GM18520 (cell line): ENCODE measurements around the gene NTHL1.

Experiments
- ATAC-seq: cut with Tn5 transposase; IDR thresholded peaks from one replicate; pipeline ENCODE4 v1.9.1; 2021; ENCODE audit not compliant: unreplicated experiment

Gene NTHL1

DNA sequence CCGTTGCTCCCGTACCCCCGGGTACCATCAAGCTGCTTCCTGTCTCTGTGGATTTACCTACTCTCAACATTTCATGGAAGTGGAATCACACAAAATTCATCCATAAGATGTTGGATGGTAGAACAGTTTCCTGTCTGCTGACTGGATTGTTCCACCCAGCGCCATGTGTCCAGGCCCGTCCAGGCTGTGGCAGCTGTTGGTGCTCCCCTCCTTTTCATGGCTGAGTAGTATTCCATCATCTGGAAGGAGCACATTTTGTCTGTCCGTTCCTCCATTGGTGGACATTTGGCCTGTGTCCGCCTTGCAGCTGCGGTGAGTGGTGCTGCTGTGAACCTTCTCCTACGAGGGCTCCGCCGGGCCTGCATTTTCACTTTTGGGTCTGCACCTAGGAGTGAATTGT lies 18.5 kb upstream of the NTHL1 start:
- no peak for ATAC-seq

DNA sequence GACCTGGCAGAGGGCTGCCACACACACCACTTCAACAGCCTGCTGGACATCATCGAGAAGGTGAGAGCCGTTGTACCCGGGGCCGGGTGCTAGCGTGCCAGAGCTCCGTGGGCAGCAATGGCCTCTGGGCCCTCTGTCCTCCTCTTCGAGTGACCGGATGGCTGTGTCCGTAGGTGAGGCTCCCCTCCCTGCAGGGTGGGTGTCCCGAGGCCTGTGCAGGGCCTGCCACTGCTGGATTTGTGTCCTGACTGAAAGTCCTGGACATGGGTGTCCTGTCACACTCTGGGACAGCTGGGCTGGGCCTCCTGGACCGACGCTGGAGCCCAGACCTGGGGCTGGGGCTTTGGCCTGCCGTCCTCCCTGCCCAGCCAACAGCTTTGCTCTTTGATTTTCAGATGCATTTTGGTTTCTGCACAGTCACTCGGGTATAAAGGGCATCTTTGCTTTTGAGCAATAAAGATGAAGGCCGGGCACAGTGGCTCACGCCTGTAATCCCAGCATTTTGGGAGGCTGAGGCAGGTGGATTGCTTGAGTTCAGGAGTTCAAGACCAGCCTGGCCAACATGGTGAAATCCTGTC lies 16.8 kb upstream of the NTHL1 start:
- ATAC-seq: no peak

DNA sequence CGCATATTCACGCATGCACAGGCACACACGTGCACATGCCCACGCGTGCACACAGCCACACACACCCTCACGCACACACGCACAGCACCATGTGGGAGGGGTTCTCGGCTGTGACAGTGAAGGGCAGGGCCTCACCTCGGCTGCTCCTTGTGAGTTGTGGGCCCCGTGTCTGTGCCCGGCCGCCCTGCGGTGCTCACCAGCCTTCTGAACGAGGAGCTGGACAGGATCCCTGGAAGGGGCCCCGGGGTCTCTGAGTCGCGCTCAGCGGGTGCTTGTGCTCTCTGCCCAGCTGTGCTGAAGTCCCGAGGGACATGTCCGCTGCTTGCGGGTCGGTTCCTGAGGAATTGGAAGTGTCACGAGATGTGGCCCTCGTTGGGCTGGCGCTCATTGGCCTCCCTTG lies 16.2 kb upstream of the NTHL1 start:
- ATAC-seq: no peak

DNA sequence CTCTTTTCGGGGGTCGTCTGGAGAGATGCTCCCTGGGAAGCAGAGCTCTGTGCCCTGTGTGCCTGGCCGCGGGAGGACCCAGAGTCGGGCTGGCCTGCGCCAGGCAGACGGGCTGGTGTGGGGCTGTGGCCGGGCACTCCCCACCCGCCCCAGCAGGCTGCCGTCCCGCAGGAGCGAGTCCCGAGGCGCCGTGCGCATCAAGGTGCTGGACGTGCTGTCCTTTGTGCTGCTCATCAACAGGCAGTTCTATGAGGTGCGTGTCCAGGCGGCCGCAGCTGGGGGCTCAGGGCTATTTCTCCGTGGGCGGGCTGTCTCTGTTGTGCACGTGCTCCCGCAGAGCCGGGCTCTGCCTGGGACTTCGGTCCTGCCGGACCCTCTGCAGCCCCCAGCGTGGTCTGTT lies 15.2 kb upstream of the NTHL1 start:
- ATAC-seq: no peak

DNA sequence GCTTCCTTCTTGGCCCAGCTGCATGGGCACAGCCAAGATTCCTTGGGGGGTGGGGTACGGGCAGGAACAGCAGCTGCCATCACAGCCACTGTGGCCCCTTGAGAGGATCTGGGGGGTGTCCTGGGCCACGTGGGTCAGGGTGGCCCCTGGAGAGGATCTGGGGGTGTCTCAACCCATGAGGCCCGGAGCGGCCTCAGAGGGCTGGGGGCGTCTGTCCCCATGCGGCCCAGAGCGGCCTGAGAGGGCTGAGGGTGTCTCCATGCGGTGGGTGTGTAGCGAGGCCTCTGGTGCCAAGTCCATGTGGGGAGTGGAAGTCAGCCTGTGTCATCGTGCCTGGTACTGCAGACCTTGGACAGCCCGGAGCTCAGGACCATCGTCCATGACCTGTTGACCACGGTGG lies 13.9 kb upstream of the NTHL1 start:
- ATAC-seq: no peak

DNA sequence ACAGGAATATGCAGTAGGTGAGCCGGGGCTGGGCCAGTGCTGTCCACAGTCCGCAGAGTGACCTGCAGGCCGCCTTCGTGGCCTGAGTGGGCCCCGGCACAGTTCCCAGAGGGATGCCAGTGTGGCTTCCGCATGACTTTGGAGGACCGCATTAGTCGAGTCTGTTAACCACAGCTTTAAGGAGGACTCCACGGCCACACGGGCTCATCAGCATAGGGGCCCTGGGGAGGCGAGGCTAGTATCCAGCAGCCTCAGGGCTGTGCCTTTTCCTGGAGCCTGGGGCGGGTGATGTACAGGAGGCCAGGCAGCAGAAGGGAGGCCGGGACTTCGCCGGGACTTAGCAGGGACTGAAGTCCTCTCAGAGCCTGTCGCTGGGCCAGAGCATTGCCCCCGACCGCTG lies 13.4 kb upstream of the NTHL1 start:
- no peak for ATAC-seq

DNA sequence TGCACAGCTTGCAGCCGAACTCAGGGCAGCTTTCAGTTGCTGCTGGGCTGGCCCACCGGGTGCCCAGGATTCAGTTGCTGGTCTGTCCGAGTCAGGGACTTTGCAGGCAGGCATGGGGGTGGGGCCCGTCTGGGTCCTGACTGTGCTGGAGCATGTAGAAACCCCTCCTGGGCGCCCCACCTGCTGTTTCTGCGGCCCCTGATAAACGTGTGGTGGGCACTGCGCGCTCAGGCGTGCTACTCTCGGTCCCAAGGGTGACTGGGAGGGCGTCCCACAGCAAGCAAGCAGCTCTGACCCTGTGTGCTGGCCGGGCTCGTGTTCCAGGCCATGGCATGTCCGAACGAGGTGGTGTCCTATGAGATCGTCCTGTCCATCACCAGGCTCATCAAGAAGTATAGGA lies 12.7 kb upstream of the NTHL1 start:
- no peak for ATAC-seq

DNA sequence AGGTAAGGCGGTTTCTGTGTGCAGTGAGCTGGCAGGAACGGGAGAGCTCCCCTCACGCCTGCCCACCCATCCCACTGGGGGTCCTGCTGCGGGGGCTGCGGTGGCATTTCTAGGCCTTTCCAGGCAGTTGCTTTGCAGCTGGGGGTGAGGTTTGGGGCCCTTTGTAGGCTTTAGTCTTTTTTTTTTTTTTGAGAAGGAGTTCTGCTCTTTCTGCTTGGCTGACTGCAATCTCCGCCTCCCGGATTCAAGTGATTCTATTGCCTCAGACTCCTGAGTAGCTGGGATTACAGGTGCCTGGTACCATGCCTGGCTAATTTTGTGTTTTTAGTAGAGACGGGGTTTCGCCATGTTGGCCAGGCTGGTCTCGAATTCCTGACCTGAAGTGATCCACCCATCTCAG lies 11.2 kb upstream of the NTHL1 start:
- no peak for ATAC-seq

DNA sequence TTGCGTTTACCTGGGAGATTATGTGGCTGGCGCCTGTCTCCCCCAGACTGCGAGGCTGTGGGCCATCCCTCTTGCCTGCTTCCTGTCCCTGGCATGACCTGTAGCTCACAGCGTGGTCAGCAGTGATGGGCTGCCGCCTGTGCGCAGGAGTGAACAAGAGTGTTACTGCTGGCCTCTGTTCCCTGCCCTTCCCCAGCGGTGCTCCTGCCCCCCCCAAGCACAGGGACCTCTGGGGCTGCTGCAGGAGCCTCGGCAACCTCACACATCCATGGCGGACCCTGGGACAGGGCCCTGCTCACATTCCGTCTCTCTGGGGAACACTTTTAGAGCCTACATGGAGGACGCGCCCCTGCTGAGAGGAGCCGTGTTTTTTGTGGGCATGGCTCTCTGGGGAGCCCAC lies 10.8 kb upstream of the NTHL1 start:
- ATAC-seq: no peak

DNA sequence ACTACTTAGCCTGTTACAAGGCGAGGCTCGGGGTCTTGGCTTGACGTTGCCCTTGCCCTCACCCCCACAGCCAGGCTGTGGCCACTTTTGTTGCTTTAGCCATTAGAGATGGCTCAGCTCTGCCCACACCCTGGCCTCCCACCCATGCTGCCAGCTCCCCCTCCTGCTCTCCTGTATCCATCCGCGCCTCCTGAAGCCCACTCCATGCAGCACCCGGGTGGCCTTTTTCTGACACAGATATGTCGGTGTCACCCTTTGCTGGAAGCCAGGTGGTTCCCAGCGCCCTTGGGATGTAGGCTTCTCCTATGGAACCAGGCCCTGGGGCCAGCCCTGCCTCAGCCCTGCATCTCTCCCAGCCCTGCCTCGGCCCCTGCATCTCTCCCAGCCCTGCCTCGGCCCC lies 9.8 kb upstream of the NTHL1 start:
- no peak for ATAC-seq

DNA sequence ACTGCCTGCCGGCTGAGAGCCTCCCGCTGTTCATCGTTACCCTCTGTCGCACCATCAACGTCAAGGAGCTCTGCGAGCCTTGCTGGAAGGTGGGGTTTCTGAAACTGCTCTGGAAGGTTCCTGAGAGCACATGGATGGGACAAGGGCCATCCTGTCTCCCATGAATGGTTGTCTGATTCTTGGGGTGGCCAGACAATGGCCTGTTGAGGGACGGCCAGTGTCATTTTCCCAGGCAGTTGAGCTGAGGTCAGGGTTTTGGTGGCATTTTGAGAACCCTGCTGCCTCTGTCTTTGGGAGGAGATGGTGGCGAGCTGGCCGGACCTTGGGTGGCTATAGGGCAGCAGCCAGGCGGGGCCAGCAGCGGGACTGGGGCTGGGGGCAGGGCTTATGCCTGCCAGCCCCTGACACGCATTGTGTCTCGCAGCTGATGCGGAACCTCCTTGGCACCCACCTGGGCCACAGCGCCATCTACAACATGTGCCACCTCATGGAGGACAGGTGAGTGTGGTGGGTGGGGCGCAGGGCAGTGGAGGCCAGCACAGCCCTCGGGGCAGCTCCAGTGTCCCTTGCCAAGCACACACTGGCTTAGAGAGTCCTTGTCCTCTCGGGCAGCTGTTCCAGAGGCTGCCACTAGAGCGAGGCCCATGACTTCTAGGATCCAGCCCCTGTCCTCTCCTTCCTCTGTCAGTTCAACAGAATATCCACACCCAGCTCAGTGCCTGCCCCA lies 9.2 kb upstream of the NTHL1 start:
- no peak for ATAC-seq

DNA sequence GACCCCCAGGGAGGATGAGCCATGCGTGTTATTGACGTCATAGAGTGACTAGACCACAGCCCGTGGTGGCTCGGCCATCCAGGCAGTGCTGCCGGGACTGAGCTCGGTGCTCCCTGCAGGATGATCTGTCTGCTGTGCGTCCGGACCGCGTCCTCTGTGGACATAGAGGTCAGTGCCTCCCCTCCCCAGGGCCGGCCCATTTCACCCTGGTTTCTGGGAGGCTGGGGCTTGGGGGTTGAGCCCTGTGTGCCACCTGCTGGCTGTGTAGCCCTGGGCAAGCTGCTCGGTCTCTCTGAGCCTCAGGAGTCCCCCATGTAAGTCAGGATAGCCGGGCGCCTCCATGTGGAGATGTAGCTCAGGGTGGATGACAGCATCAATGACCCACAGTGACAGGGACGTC lies 8.4 kb upstream of the NTHL1 start:
- ATAC-seq: no peak

DNA sequence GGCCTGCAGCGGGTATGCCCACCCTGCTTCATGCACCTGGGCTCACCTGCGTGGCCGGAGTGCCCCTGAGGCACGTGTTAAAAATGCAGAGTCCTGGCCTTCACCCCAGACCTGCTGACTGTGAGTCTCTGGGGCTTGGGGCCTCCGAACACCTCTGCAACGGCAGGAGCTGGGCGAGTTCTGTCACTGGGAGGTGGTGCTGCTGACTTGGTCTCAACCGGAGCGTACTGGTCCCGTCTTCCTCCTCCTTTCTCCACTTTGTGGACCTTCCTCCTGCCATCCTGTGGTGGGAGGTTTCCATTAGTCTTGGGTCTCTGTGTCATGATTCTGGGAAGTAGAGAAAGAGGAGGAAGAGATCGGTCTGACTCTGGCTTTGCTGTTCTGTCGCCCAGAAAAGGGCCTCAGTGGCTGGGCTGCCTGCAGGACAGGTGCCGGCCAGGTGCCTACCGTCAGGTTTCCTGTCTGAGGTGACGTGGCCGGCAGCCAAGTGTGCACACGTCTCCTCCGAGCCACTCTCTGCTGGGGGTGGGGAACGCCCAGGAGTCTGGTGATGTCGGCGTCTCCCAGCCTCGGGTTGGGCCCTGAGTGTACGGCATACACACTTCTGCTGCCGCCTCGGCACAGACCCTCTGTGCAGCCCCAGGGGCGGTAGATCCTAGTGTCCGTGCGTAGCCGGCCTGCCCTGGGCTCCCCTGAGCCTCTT lies 7.1 kb upstream of the NTHL1 start:
- ATAC-seq: no peak

DNA sequence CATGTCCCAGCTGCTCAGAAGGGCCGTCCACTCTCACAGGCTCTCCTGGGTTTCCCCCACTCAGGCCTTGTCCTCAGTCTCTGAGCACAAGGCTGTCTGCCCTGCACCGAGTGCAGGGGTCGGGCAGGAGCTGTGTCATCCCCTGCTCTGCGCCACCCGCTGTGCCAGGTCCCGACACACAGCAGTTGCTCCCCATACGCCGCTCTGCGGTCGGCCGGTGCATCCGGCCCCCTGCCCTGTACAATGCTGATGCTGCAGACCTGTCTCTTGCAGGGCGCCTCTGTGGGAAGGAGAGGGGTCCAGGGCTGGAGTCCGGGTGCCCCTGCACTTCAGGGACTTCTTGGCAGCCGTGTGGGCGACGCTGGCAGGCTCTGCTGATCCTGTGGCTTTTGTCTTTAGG lies 6.3 kb upstream of the NTHL1 start:
- ATAC-seq: no peak

DNA sequence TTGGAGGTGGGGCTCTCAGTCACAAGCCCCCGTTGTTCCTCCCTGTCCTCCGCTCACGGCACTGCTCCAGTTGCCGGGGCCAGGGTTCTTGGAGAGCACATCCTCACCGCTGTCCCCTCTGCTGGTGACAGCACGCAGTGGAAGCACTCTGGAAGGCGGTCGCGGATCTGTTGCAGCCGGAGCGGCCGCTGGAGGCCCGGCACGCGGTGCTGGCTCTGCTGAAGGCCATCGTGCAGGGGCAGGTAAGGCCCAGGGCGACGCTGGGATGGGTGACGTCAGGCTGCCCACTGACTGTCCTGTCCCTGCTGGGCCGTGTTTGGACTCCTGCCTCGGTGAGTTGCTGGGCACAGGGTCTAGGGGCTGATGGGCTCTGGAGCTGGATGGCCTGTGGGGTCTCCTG lies 5.6 kb upstream of the NTHL1 start:
- ATAC-seq: no peak

DNA sequence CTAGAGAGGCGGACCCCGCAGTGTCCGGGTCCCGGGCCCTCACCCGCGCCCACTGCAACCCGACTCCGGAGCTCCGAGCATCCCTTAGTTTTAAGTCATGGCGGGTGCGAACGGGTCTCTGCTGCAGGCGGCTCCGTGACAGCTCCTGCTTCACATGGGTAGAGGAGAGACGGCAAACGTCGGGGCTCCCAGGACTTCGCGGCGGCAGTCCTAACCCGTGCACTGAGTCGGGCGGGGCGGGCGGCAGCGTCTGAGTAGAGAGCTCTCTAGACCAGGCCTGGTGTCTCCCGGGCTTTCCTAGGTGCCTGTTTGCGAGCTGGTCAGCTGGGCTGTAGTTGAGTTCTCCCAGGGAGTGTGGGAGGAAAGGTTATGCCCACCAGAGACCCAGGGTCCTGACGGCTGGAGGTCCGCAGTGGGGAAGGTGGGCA lies 496 bp upstream of the NTHL1 start:
- no peak for ATAC-seq

DNA sequence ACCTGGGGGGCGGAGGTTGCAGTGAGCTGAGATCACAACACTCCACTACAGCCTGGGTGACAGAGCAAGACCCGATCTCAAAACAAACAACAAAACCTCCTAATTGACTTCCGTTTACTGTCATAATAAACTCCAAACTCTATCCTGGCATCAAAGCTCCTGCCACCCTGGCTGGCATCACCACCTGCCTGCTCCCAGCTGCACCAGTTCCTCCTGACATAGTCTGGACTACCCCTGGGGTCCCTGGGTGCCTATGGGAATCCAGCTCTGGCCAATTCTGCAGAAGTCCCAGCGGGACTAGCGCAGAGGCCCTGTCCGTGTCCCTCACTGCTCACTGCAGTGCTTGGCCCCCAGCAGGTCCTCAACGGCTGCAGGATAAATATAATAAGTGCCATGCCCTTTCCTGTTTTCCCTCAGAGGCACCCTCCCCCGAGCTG lies 723 bp downstream of the NTHL1 start:
- no peak for ATAC-seq

DNA sequence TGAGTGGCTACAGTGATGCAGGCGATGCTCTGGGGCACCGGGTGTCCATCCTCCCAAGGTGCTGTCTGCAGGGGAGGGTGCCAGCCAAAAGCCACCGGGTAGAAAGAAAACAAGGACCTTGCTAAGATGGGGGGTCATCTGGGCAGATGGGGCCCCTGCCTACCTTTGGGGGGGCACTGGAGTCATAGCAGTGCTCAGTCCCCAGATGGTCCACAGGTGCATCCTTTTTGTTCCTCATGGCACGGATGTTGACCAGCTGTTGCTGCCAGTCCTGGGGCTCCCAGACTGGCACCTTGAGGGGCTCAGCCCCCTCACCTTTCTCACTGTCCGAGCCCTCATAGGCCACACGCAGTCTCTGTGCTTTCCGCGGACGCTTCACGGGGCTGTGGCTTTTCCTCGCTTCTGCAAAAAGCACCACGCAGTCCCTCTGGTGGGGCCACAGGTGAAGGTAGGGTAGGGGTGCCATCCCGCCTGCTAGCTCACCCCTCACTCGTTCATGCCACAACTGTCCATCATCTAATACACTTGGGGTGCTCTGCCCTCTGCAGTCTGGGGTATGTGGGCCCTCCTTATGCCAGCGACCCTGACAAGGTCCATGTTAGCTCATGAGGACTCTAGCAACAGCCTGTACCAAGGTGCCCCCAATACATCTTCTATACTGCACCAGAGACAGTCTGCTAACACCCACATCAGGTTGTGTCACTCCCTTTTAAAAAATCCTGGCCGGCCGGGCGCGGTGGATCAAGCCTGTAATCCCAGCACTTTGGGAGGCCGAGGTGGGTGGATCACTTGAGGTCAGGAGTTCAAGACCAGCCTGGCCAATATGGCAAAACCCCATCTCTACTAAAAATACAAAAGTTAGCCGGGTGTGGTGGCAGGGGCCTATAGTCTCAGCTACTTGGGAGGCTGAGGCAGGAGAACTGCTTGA lies 1.4 kb downstream of the NTHL1 start:
- no peak for ATAC-seq

DNA sequence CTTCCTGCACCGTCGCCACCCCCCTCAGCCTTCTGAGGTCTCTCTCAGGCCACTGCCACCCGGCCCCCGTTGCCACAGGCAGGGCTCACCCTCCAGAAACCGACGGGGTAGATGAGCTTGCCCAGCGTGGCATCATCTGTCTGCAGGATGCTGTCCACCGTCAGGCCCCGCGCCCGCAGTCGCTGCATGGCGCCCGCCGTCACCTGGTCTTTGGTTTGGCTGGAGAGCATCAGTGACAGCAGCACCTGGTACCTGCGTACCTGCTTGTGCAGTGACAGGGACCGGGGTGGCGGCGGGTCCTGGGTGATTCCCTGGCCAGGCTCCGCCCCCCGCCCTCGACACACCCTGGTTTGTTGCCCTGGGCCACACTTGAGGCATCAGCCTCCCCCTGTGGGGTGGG lies 3.1 kb downstream of the NTHL1 start:
- ATAC-seq: no peak

DNA sequence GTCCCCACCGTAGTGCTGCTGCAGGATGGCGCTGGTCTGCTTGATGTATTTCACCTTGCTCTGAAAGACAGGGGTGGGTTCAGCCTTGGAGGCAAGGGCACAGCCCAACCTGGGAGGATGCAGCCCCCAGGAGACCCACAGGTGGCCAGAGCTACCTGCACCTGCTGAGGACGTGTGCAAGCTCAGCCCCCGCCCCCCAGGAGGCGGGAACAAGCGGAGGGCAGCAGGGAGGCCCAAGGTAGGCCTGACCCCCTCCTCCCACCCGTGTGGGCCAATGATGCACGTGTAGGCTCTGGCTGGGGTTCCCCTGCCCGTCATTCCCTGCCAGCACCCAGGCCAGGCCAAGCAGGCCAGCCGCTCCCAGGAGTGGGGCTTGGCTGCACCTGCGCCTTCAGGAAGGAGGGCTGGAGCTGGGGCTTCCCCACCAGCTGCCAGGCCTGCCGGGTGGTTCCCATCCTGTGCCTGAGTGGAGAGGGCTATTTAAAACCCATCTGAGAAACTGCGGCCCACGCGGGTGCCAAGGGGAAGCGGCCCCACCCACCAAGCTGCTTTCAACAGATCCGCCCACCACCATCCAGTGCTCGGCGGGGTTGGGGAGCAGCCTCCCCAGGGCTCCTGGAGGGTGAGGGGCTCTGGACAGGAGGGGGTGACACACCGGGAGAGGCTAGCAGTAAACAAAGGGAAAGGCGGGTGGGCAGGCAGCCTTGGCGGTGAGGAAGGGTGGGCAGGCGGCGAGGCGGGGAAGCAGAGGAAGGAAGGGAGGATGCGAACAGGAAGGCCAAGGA lies 3.8 kb downstream of the NTHL1 start:
- ATAC-seq: no peak
